CD4-positive, alpha-beta T cell treated with Interleukin-17A for 1 hour (primary cell): ENCODE measurements around the gene RNASE11.
"Not testable (repeated sequence)": the region's sequence is repeated elsewhere in the genome, so short reads cannot be mapped to it uniquely, and the experiment has no call there.

Experiments
- DNase-seq: peaks from one replicate; pipeline ENCODE4 v3.0.0-alpha.2; 2020

Gene RNASE11

GRCh38 chr14:20587489-20588154, at the start of gene RNASE11:
Gene RNASE11 (minus strand): TSS chr14:20588001.
- no peak for DNase-seq

GRCh38 chr14:20632831-20633691, 45.3 kb upstream of the RNASE11 start:
- peak; percentile 87 for DNase-seq

- DNase-seq = no peak
These were observed 44.6 kb upstream of the RNASE11 start for GRCh38 chr14:20632448-20632830.

GRCh38 chr14:20631880-20632389, 44.1 kb upstream of the RNASE11 start:
- DNase-seq = no peak

GRCh38 chr14:20631023-20631879, 43.5 kb upstream of the RNASE11 start:
- DNase-seq = peak; percentile 80

GRCh38 chr14:20630340-20631022, 42.7 kb upstream of the RNASE11 start:
- DNase-seq = peak; percentile 66

GRCh38 chr14:20628063-20628854, 40.5 kb upstream of the RNASE11 start:
- no peak for DNase-seq

- no peak for DNase-seq
These were observed 39.7 kb upstream of the RNASE11 start for GRCh38 chr14:20627346-20628027.

- DNase-seq = no peak
These were observed 38.5 kb upstream of the RNASE11 start for GRCh38 chr14:20626274-20626673.

- DNase-seq = peak; percentile 64
These were observed 36.8 kb upstream of the RNASE11 start for GRCh38 chr14:20624495-20625070.

GRCh38 chr14:20623798-20624197, 36.0 kb upstream of the RNASE11 start:
- no peak for DNase-seq

GRCh38 chr14:20622816-20623291, 35.1 kb upstream of the RNASE11 start:
- DNase-seq = no peak

- DNase-seq = no peak
These were observed 33.1 kb upstream of the RNASE11 start for GRCh38 chr14:20620798-20621478.

GRCh38 chr14:20619688-20620087, 31.9 kb upstream of the RNASE11 start:
- not testable (repeated sequence) for DNase-seq

GRCh38 chr14:20618271-20618749, 30.5 kb upstream of the RNASE11 start:
- DNase-seq = no peak

- no peak for DNase-seq
These were observed 29.6 kb upstream of the RNASE11 start for GRCh38 chr14:20617138-20618003.

- no peak for DNase-seq
These were observed 28.2 kb upstream of the RNASE11 start for GRCh38 chr14:20615996-20616395.

- DNase-seq = no peak
These were observed 26.4 kb upstream of the RNASE11 start for GRCh38 chr14:20614038-20614840.
